HL-60 (cell line): ENCODE measurements around the gene EDRF1.
"Not testable (repeated sequence)": the region's sequence is repeated elsewhere in the genome, so short reads cannot be mapped to it uniquely, and the experiment has no call there.

Source experiments
- DNase-seq, 2 experiments: peaks; one replicate each; pipeline ENCODE4 v3.0.0-alpha.2; 2010 to 2020; ENCODE audit warnings: low read depth in 1 of 2, low spot score in 1 of 2
- H3K27ac ChIP-seq: fragments of 250-450 bp; sonication (Bioruptor Pico); replicated peaks from 2 replicates; pipeline ENCODE4 v1.5.1; 2020; ENCODE audit warnings: mild to moderate bottlenecking, moderate library complexity
- H3K27me3 ChIP-seq: fragments of 250-450 bp; sonication (Bioruptor Pico); 2 replicates; pipeline ENCODE4 v1.5.1; 2021; ENCODE audit warnings: mild to moderate bottlenecking, moderate library complexity; ENCODE audit not compliant: insufficient read depth, poor library complexity, severe bottlenecking
- H3K4me3 ChIP-seq: replicated peaks from 2 replicates; pipeline ENCODE4 v1.5.1; 2011; ENCODE audit warnings: mild to moderate bottlenecking, control low read depth, low read length; ENCODE audit not compliant: insufficient read depth
- GABPA ChIP-seq: IDR thresholded peaks from 2 replicates; pipeline ENCODE4 v1.6.1; 2012; ENCODE audit warnings: low read depth
- POLR2AphosphoS5 ChIP-seq: IDR thresholded peaks from 2 replicates; pipeline ENCODE4 v1.6.1; 2012; ENCODE audit warnings: low read depth
- SPI1 ChIP-seq: IDR thresholded peaks from 2 replicates; pipeline ENCODE4 v1.6.1; 2012; ENCODE audit warnings: low read depth, mild to moderate bottlenecking, borderline replicate concordance
- TF ChIP-seq, protein P1 (sequence below): IDR thresholded peaks from one replicate; pipeline ENCODE4 v1.5.1; 2011; ENCODE audit warnings: low read length, control low read depth, inconsistent platforms; ENCODE audit not compliant: insufficient read depth
- TF ChIP-seq, protein P2 (sequence below): IDR thresholded peaks from 2 replicates; pipeline ENCODE4 v1.6.1; 2012; ENCODE audit warnings: low read depth; ENCODE audit not compliant: insufficient replicate concordance

The EDRF1 gene

DNA sequence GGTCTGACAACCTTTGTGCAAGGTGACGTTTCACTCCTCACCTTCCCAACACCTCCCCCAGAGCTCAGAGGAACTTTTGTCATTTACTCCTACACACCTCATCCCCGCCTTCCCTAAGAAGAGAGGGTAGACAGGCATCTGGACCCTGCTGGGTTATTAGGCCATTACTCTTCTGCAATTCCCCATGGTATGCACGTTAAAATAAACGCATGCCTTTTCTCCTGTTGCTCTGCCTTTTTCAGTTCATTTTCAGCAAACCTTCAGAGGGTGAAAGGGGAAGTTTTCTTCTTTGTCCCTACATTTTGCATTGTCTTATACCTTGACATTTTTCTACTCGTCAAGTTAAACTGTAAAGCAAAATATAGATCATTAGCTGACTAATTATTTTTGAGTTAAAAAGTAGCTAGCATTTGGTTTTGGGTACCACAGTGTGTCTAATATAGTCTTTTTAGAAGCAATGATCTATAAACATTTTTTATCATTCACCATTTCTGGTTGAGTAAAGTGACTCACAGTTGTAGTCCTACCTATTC, 10.5 kb upstream of the EDRF1 start:
- no peaks in the 10 kb centered on the region for H3K27me3 ChIP-seq
- no peak overlapping the region for H3K27ac ChIP-seq
- no peak overlapping the region for H3K4me3 ChIP-seq
- TF ChIP-seq, protein P1, sequence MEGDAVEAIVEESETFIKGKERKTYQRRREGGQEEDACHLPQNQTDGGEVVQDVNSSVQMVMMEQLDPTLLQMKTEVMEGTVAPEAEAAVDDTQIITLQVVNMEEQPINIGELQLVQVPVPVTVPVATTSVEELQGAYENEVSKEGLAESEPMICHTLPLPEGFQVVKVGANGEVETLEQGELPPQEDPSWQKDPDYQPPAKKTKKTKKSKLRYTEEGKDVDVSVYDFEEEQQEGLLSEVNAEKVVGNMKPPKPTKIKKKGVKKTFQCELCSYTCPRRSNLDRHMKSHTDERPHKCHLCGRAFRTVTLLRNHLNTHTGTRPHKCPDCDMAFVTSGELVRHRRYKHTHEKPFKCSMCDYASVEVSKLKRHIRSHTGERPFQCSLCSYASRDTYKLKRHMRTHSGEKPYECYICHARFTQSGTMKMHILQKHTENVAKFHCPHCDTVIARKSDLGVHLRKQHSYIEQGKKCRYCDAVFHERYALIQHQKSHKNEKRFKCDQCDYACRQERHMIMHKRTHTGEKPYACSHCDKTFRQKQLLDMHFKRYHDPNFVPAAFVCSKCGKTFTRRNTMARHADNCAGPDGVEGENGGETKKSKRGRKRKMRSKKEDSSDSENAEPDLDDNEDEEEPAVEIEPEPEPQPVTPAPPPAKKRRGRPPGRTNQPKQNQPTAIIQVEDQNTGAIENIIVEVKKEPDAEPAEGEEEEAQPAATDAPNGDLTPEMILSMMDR, result no peak
- TF ChIP-seq SPI1, result no peak
- TF ChIP-seq POLR2AphosphoS5, result no peak
- no peak for TF ChIP-seq GABPA
- TF ChIP-seq, protein P2, sequence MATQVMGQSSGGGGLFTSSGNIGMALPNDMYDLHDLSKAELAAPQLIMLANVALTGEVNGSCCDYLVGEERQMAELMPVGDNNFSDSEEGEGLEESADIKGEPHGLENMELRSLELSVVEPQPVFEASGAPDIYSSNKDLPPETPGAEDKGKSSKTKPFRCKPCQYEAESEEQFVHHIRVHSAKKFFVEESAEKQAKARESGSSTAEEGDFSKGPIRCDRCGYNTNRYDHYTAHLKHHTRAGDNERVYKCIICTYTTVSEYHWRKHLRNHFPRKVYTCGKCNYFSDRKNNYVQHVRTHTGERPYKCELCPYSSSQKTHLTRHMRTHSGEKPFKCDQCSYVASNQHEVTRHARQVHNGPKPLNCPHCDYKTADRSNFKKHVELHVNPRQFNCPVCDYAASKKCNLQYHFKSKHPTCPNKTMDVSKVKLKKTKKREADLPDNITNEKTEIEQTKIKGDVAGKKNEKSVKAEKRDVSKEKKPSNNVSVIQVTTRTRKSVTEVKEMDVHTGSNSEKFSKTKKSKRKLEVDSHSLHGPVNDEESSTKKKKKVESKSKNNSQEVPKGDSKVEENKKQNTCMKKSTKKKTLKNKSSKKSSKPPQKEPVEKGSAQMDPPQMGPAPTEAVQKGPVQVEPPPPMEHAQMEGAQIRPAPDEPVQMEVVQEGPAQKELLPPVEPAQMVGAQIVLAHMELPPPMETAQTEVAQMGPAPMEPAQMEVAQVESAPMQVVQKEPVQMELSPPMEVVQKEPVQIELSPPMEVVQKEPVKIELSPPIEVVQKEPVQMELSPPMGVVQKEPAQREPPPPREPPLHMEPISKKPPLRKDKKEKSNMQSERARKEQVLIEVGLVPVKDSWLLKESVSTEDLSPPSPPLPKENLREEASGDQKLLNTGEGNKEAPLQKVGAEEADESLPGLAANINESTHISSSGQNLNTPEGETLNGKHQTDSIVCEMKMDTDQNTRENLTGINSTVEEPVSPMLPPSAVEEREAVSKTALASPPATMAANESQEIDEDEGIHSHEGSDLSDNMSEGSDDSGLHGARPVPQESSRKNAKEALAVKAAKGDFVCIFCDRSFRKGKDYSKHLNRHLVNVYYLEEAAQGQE, result no peak
- DNase-seq, result no peak

DNA sequence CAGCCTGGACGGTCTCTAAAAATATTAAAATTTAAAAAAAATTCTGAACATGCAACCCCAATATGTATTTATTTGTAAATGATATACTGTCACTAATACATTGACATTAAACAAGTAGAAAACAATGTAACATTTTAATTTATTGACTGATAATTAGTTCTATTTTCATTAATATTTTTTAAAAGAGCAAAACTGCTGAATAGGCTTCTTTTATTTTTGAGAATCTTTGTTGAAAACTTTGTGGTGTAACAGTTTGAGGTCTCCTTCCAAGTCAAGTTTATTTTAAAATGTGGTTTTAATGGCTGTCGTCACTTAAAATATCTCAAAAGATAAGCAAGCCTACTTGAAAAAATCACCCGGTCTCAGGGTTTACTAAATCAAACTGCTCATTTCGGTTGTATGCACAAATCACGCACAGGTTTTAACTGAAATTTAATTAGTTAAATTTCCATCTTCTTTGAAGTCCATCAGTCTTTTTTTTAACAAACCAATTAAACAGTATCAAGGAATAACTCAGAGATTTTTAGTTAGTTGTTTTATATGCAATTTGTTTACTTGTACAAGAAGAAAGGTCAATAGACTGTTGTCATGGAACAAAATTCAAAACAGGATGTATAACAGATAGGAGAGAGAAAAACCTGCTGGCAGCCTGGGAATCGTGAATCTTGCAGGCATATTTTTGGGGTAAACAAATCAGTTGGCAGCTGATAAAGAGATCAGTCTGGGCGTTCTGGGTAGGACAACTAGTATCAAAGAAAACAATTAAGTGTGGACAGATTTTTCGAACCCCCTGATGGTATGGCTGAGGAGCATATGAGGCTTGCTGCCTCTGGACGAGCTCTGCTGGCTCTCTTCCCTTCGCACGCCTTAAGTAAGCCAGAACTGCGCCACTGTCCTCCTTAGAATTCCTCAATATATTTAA, 9.7 kb upstream of the EDRF1 start:
- Histone ChIP-seq H3K27ac (no peak overlapping the region), H3K4me3 (no peak overlapping the region), H3K27me3 (no peaks in the 10 kb centered on the region)
- no peak for TF ChIP-seq POLR2AphosphoS5
- DNase-seq, result no peak

DNA sequence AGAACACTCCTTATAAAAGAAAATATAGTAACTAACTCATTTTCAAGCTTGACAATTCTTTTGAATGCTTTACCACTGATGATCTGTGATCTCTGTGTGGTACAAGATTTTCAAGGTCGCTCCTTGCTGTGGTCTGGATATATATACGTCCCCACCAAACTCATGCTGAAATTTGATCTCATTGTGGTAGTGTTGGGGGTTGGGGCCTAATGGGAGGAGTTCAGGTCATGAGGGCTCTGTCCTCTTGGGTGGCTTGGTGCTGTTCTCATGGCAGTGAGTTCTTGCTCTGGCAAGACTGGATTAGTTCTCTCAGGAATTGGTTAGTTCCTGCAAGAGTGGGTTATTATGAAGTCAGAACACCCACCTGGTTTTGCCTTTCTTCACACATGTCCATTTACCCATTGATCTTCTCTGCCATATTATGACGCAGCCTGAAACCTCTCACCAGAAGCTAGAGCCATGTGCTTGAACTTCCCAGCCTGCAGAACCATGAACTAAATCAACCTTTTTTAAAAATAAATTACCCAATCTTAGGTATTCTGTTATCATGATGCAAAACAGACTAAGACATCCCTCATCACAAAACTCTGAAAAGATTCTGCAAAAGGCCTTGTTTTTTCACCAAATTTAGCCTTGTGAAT, 8.3 kb upstream of the EDRF1 start:
- no peak overlapping the region for H3K4me3 ChIP-seq
- no peaks in the 10 kb centered on the region for H3K27me3 ChIP-seq
- H3K27ac ChIP-seq, result no peak overlapping the region
- no peak for DNase-seq
- TF ChIP-seq, protein P2, result no peak
- TF ChIP-seq SPI1, result no peak
- TF ChIP-seq, protein P1, result no peak
- TF ChIP-seq GABPA, result no peak
- TF ChIP-seq POLR2AphosphoS5, result no peak

DNA sequence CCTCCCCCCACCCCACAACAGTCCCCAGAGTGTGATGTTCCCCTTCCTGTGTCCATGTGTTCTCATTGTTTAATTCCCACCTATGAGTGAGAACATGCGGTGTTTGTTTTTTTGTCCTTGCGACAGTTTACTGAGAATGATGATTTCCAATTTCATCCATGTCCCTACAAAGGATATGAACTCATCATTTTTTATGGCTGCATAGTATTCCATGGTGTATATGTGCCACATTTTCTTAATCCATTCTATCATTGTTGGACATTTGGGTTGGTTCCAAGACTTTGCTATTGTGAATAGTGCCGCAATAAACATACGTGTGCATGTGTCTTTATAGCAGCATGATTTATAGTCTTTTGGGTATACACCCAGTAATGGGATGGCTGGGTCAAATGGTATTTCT, 4.8 kb upstream of the EDRF1 start:
- H3K27me3 ChIP-seq, H3K4me3 ChIP-seq, DNase-seq, H3K27ac ChIP-seq: not testable (repeated sequence)
